ENCODE measurements around the gene MGA.

Gene MGA

GRCh38 chr15:41648770-41649169, 11.4 kb upstream of the MGA start:
- H3K4me2 ChIP-seq (ENCODE audit: low read length) = no peak overlapping the region
- peaks cover 24% of the 10 kb centered on the region for H3K27me3 ChIP-seq (ENCODE audit: control insufficient read depth, low read length)

GRCh38 chr15:41650806-41651205, 9.4 kb upstream of the MGA start:
- TF ChIP-seq EZH2phosphoT487 (IDR thresholded peaks at IDR 0.05; ENCODE audit: borderline replicate concordance, low read length) = no peak
- H3K4me2 ChIP-seq (ENCODE audit: low read length) = no peak overlapping the region
- 0 out of 2 replicates have a peak, but pooled peaks cover 3% of the 10 kb centered on the region for H3K4me1 ChIP-seq (ENCODE audit: control insufficient read depth, low read length)
- no peak overlapping the region for H3K27ac ChIP-seq (ENCODE audit: low read depth, low read length)
- no peaks in the 10 kb centered on the region for H4K20me1 ChIP-seq (ENCODE audit: control insufficient read depth, insufficient read depth, low read depth, low read length)
- no peaks in the 10 kb centered on the region for H3K36me3 ChIP-seq (ENCODE audit: control insufficient read depth, low read length)
- no peak overlapping the region for H3K4me3 ChIP-seq (ENCODE audit: low read length)
- no peaks in the 10 kb centered on the region for H3K9me3 ChIP-seq (ENCODE audit: control insufficient read depth, insufficient read depth, low read length)
- H3K27me3 ChIP-seq (ENCODE audit: control insufficient read depth, low read length) = peaks cover 24% of the 10 kb centered on the region
- no peaks in the 10 kb centered on the region for H3F3A ChIP-seq (ENCODE audit: control insufficient read depth, insufficient read depth)
- no peaks in the 10 kb centered on the region for H3K79me2 ChIP-seq (ENCODE audit: control insufficient read depth, low read length)
- no peaks in the 10 kb centered on the region for H3K9me2 ChIP-seq (replicated peaks; ENCODE audit: control insufficient read depth, low read length)

More at GRCh38 chr15:41648770-41649169, 11.4 kb upstream of the MGA start:
- H4K20me1 ChIP-seq (ENCODE audit: control insufficient read depth, insufficient read depth, low read depth, low read length) = no peaks in the 10 kb centered on the region
- no peaks in the 10 kb centered on the region; the same call in 1 of the 2 replicates for H3F3A ChIP-seq (ENCODE audit: control insufficient read depth, insufficient read depth)
- no peak overlapping the region for H3K4me3 ChIP-seq (ENCODE audit: low read length)
- no peaks in the 10 kb centered on the region for H3K9me3 ChIP-seq (ENCODE audit: control insufficient read depth, insufficient read depth, low read length)
- no peak for TF ChIP-seq CTCF (IDR thresholded peaks at IDR 0.05; ENCODE audit: low read depth, low read length, poor library complexity, severe bottlenecking)
- H3K36me3 ChIP-seq (ENCODE audit: control insufficient read depth, low read length) = no peaks in the 10 kb centered on the region
- 0 out of 2 replicates have a peak, but pooled peaks cover 3% of the 10 kb centered on the region for H3K4me1 ChIP-seq (ENCODE audit: control insufficient read depth, low read length)
- no peaks in the 10 kb centered on the region for H3K79me2 ChIP-seq (ENCODE audit: control insufficient read depth, low read length)
- H3K9me2 ChIP-seq (replicated peaks; ENCODE audit: control insufficient read depth, low read length) = no peaks in the 10 kb centered on the region
- no peak overlapping the region for H3K27ac ChIP-seq (ENCODE audit: low read depth, low read length)

- Histone ChIP-seq H3K36me3 (ENCODE audit: control insufficient read depth, low read length) (no peaks in the 10 kb centered on the region), H3F3A (ENCODE audit: control insufficient read depth, insufficient read depth) (no peaks in the 10 kb centered on the region), H3K4me3 (ENCODE audit: low read length) (no peak overlapping the region), H4K20me1 (ENCODE audit: control insufficient read depth, insufficient read depth, low read depth, low read length) (no peaks in the 10 kb centered on the region), H3K27ac (ENCODE audit: low read depth, low read length) (no peak overlapping the region), H3K4me1 (ENCODE audit: control insufficient read depth, low read length) (0 out of 2 replicates have a peak, but pooled peaks cover 3% of the 10 kb centered on the region), H3K4me2 (ENCODE audit: low read length) (no peak overlapping the region), H3K27me3 (ENCODE audit: control insufficient read depth, low read length) (peaks cover 24% of the 10 kb centered on the region), H3K79me2 (ENCODE audit: control insufficient read depth, low read length) (no peaks in the 10 kb centered on the region), H3K9me2 (replicated peaks; ENCODE audit: control insufficient read depth, low read length) (no peaks in the 10 kb centered on the region), H3K9me3 (ENCODE audit: control insufficient read depth, insufficient read depth, low read length) (no peaks in the 10 kb centered on the region)
- TF ChIP-seq EZH2phosphoT487 (IDR thresholded peaks at IDR 0.05; ENCODE audit: borderline replicate concordance, low read length) (no peak), CTCF (IDR thresholded peaks at IDR 0.05; ENCODE audit: low read depth, low read length, poor library complexity, severe bottlenecking) (no peak)
These were observed 8.8 kb upstream of the MGA start for GRCh38 chr15:41651373-41651772.

- Histone ChIP-seq H3F3A (ENCODE audit: control insufficient read depth, insufficient read depth) (no peaks in the 10 kb centered on the region), H3K9me3 (ENCODE audit: control insufficient read depth, insufficient read depth, low read length) (no peaks in the 10 kb centered on the region), H3K27ac (ENCODE audit: low read depth, low read length) (no peak overlapping the region), H3K4me2 (ENCODE audit: low read length) (no peak overlapping the region), H3K4me1 (ENCODE audit: control insufficient read depth, low read length) (no peaks in the 10 kb centered on the region), H3K4me3 (ENCODE audit: low read length) (no peak overlapping the region), H3K36me3 (ENCODE audit: control insufficient read depth, low read length) (no peaks in the 10 kb centered on the region), H3K9me2 (replicated peaks; ENCODE audit: control insufficient read depth, low read length) (no peaks in the 10 kb centered on the region), H4K20me1 (ENCODE audit: control insufficient read depth, insufficient read depth, low read depth, low read length) (no peaks in the 10 kb centered on the region), H3K79me2 (ENCODE audit: control insufficient read depth, low read length) (no peaks in the 10 kb centered on the region), H3K27me3 (ENCODE audit: control insufficient read depth, low read length) (peaks cover 7% of the 10 kb centered on the region)
- TF ChIP-seq CTCF (IDR thresholded peaks at IDR 0.05; ENCODE audit: low read depth, low read length, poor library complexity, severe bottlenecking) = no peak
These were observed 6.4 kb upstream of the MGA start for GRCh38 chr15:41653760-41654159.

Data from DOHH2 (cell line).